ENCODE data around the gene SLC46A3.

Gene SLC46A3

DNA sequence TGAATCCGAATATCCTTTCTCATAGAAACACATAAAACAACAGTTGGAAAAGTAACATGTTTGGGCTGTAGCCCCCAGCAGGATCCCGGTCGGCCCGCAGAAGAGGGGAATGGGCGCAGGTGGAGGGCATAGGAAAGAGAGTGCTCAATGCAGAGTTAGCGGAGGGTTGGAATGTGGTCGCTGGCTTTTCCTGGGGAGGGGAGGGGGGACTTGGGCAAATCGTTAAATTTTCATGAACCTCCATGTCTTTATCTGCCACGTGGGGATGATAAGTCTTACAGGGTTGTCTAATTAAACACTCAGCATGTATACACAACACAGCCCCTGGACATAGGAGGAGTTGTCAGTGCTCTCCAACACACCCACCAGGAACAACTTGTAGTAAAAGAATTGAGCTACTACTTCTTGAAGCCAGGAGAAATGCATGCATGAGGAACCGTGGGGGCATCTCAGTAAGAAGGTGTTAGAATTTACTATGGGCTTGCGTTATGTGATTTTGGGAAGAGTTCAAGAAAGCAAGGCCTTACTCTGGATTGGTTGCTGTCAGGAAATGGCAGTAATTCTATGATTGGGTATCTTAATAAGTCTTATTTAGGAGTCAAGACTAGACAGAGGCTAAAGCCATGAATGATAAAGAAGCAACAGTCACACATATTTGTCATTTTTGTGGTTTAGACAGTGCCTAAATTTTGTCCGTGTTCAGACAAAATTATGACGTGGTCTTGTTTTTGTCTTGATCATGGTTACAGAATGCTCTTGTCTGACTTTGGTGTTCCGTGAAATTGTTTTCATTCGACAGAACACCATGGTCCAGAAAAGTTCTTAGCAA, 671 bp upstream of the SLC46A3 start:
- TF ChIP-seq, protein P1, sequence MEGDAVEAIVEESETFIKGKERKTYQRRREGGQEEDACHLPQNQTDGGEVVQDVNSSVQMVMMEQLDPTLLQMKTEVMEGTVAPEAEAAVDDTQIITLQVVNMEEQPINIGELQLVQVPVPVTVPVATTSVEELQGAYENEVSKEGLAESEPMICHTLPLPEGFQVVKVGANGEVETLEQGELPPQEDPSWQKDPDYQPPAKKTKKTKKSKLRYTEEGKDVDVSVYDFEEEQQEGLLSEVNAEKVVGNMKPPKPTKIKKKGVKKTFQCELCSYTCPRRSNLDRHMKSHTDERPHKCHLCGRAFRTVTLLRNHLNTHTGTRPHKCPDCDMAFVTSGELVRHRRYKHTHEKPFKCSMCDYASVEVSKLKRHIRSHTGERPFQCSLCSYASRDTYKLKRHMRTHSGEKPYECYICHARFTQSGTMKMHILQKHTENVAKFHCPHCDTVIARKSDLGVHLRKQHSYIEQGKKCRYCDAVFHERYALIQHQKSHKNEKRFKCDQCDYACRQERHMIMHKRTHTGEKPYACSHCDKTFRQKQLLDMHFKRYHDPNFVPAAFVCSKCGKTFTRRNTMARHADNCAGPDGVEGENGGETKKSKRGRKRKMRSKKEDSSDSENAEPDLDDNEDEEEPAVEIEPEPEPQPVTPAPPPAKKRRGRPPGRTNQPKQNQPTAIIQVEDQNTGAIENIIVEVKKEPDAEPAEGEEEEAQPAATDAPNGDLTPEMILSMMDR (IDR thresholded peaks at IDR 0.05; ENCODE audit: low read depth, low read length): no peak
- peak overlapping the region; percentile 40 to 79 for H3K4me3 ChIP-seq (replicated peaks in 1 of 2; ENCODE audit: low read depth in 2 of 2, low read length in 2 of 2)

GRCh38 chr13:28718196-28718542, 601 bp downstream of the SLC46A3 start:
- peak; percentile 57 to 76 for DNase-seq (ENCODE audit: low read depth in 2 of 2)
- TF ChIP-seq, protein P1 (IDR thresholded peaks at IDR 0.05; ENCODE audit: low read depth, low read length): no peak
- H3K4me3 ChIP-seq (replicated peaks in 1 of 2; ENCODE audit: low read depth in 2 of 2, low read length in 2 of 2): peak overlapping the region; percentile 76 to 79

More for the DNA sequence above, 671 bp upstream of the SLC46A3 start:
- peak; percentile 57 to 95 for DNase-seq (ENCODE audit: low read depth in 2 of 2)

- peak overlapping the region in 1 of 2 donors; percentile 79 for H3K4me3 ChIP-seq (replicated peaks in 1 of 2; ENCODE audit: low read depth in 2 of 2, low read length in 2 of 2)
- DNase-seq (ENCODE audit: low read depth in 2 of 2): no peak
- TF ChIP-seq, protein P1 (IDR thresholded peaks at IDR 0.05; ENCODE audit: low read depth, low read length): no peak
These were observed 1.6 kb downstream of the SLC46A3 start for GRCh38 chr13:28717170-28717569.

DNA sequence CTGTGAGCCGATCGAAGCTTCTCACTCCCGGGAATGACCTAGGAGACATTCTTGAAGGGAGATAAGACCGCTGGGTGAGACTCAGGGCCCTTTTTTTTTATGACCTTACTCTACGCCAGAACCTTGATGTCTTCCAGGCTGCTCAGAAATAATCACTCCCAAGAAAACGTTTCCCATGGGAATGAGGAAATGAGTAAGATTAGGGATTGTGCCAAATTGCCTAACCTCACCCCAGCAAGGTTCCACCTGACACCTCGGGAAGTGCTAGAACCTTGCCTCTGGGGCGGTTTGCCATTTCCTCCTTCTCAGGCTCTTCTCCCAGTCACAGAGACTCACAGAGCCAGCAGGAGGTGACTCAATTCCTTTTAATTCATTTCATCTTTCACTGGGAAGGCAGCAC, 2.3 kb downstream of the SLC46A3 start:
- TF ChIP-seq, protein P1 (IDR thresholded peaks at IDR 0.05; ENCODE audit: low read depth, low read length): no peak
- peak; percentile 89 to 93 for DNase-seq (ENCODE audit: low read depth in 2 of 2)
- H3K4me3 ChIP-seq (replicated peaks in 1 of 2; ENCODE audit: low read depth in 2 of 2, low read length in 2 of 2): peak overlapping the region in 1 of 2 donors; percentile 19

- TF ChIP-seq, protein P1 (IDR thresholded peaks at IDR 0.05; ENCODE audit: low read depth, low read length): no peak
- no peak overlapping the region for H3K4me3 ChIP-seq (replicated peaks in 1 of 2; ENCODE audit: low read depth in 2 of 2, low read length in 2 of 2)
- no peak for DNase-seq (ENCODE audit: low read depth in 2 of 2)
These were observed 4.1 kb downstream of the SLC46A3 start for GRCh38 chr13:28714651-28715050.

DNA sequence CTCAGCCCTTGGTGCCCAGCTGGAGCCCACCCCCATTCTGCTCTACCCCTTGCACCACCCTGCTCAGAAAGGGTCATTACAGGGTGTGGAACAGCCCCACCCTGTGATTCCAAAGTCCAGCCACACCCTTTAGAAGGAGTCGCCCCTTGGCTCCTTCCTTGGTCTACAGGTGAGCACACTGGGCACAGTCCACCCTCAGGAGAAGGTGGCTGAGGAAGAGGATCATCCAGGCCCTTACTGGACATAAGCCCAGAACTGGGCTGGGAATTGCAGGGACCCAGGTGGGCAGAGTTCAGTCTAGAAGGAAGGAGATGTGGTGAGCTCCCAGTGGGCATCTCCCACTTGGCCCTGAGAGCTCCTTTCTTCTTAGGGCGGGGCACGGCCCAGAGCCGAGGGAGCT, 8.6 kb downstream of the SLC46A3 start:
- DNase-seq (ENCODE audit: low read depth in 2 of 2): no peak
- TF ChIP-seq, protein P1 (IDR thresholded peaks at IDR 0.05; ENCODE audit: low read depth, low read length): no peak
- no peak overlapping the region for H3K4me3 ChIP-seq (replicated peaks in 1 of 2; ENCODE audit: low read depth in 2 of 2, low read length in 2 of 2)

Measured in cardiac fibroblast (primary cell).